ENCODE results near the gene KCNK6. TPM values are rescaled to one million over a fixed set of nuclear protein-coding genes. Genes with fewer than 3 reads are reported as not detected.

KCNK6 gene
- total and polyA plus RNA-seq, 10 of the 15 experiments (the other 5 are each of a cell fraction or from before 2014, with no cell fraction given), result 0.04 to 1.4 (median 1.1) TPM

- TF ChIP-seq ZBTB11 (CRISPR knock-in tag; IDR thresholded peaks at IDR 0.05) (no peak), HDGF (IDR thresholded peaks at IDR 0.05) (no peak), RCOR1 (conservative IDR thresholded peaks at IDR 0.05; ENCODE audit: low read depth, low read length) (no peak), ZBTB4 (CRISPR knock-in tag; IDR thresholded peaks at IDR 0.05) (no peak), NR2C2 (IDR thresholded peaks at IDR 0.05; ENCODE audit: borderline replicate concordance, control insufficient read depth, insufficient read length, low read depth) (no peak), POU2F2 (IDR thresholded peaks at IDR 0.05; ENCODE audit: borderline replicate concordance, low read depth, low read length) (no peak), HCFC1 (IDR thresholded peaks at IDR 0.05; ENCODE audit: low read length) (no peak), SMARCA5 (IDR thresholded peaks at IDR 0.05) (no peak)
Measured at GRCh38 chr19:38309615-38310278, 9.9 kb upstream of the KCNK6 start (continued).
